CD14-positive monocyte (primary cell): ENCODE data around the gene LRRN2. TPM values are rescaled to one million over a fixed set of nuclear protein-coding genes. Genes with fewer than 3 reads are reported as not detected.

Experiments
- DNase-seq, 3 donors: peaks; one replicate each; pipeline ENCODE4 v3.0.0-alpha.2; 2011 to 2022
- H2AFZ ChIP-seq: 2 replicates; pipeline ENCODE4 v1.6.0; 2012; ENCODE audit warnings: mild to moderate bottlenecking, low read depth, low read length, inconsistent platforms; ENCODE audit not compliant: insufficient read depth, poor library complexity, severe bottlenecking
- H3K27ac ChIP-seq, 2 donors: 1 replicate in 1 of 2; 2 replicates in 1 of 2; pipeline ENCODE4 v1.5.1; 2012 to 2013; ENCODE audit warnings: low read length in 2 of 2, control low read depth in 1 of 2, inconsistent platforms in 1 of 2, low read depth in 1 of 2, mild to moderate bottlenecking in 1 of 2
- H3K27me3 ChIP-seq, 2 donors: one replicate each; pipeline versions ENCODE4 v1.6.0 to v1.6.1; 2011 to 2013; ENCODE audit warnings: low read length in 2 of 2; ENCODE audit not compliant: control insufficient read depth in 2 of 2, insufficient read depth in 2 of 2
- H3K36me3 ChIP-seq, 2 donors: replicated peaks in 1 of 2; 1 replicate in 1 of 2; 2 replicates in 1 of 2; pipeline versions ENCODE4 v1.5.1 to v1.6.1; 2012 to 2013; ENCODE audit warnings: low read length in 2 of 2, control low read depth in 1 of 2, inconsistent platforms in 1 of 2, mild to moderate bottlenecking in 1 of 2; ENCODE audit not compliant: insufficient read depth in 2 of 2, control insufficient read depth in 1 of 2
- H3K4me1 ChIP-seq, 2 donors: 1 replicate in 1 of 2; 2 replicates in 1 of 2; pipeline versions ENCODE4 v1.5.1 to v1.6.1; 2012 to 2013; ENCODE audit warnings: low read length in 2 of 2, control low read depth in 1 of 2, inconsistent platforms in 1 of 2, mild to moderate bottlenecking in 1 of 2, moderate library complexity in 1 of 2; ENCODE audit not compliant: insufficient read depth in 2 of 2, control insufficient read depth in 1 of 2
- H3K4me2 ChIP-seq: replicated peaks from 2 replicates; pipeline ENCODE3; 2012; ENCODE audit warnings: low read length, moderate library complexity, mild to moderate bottlenecking; ENCODE audit not compliant: poor library complexity, severe bottlenecking; ENCODE audit errors: extremely low read depth
- H3K4me3 ChIP-seq, 3 experiments: fragments of 200-600 bp in 1 of 3; sonication (generic) in 1 of 3; replicated peaks in 1 of 3; 1 replicate in 2 of 3; 2 replicates in 1 of 3; pipeline ENCODE4 v1.5.1; 2011 to 2013; ENCODE audit warnings: low read length in 3 of 3, mild to moderate bottlenecking in 3 of 3, control low read depth in 2 of 3, low read depth in 2 of 3, inconsistent platforms in 1 of 3, moderate library complexity in 1 of 3
- H3K79me2 ChIP-seq: 2 replicates; pipeline ENCODE4 v1.6.0; 2012; ENCODE audit warnings: mild to moderate bottlenecking, control low read depth, inconsistent platforms, low read length, moderate library complexity; ENCODE audit not compliant: insufficient read depth
- H3K9ac ChIP-seq: 2 replicates; pipeline ENCODE4 v1.6.0; 2017; ENCODE audit warnings: low read length, mild to moderate bottlenecking; ENCODE audit not compliant: insufficient read depth, poor library complexity, severe bottlenecking
- H3K9me3 ChIP-seq, 2 donors: replicated peaks in 1 of 2; 1 replicate in 1 of 2; 2 replicates in 1 of 2; pipeline versions ENCODE4 v1.5.1 to v1.6.1; 2012 to 2013; ENCODE audit warnings: low read length in 2 of 2, control low read depth in 1 of 2; ENCODE audit not compliant: control insufficient read depth in 1 of 2, insufficient read depth in 1 of 2
- H4K20me1 ChIP-seq: 2 replicates; pipeline ENCODE4 v1.6.0; 2012; ENCODE audit warnings: mild to moderate bottlenecking, low read length, control low read depth, moderate library complexity; ENCODE audit not compliant: insufficient read depth
- H3K27ac Mint-ChIP-seq, 7 donors: one replicate each; pipeline ENCODE4 v1.8.0; 2020; ENCODE audit warnings: mild to moderate bottlenecking in 7 of 7, mixed read lengths in 7 of 7, moderate library complexity in 6 of 7, inconsistent platforms in 2 of 7
- H3K27me3 Mint-ChIP-seq, 3 donors: one replicate each; pipeline ENCODE4 v1.8.0; 2021 to 2022; ENCODE audit warnings: low read depth in 3 of 3, mild to moderate bottlenecking in 3 of 3, mixed read lengths in 3 of 3, moderate library complexity in 3 of 3, inconsistent platforms in 1 of 3
- H3K36me3 Mint-ChIP-seq, 2 donors: one replicate each; pipeline ENCODE4 v1.8.0; 2020; ENCODE audit warnings: mixed read lengths in 2 of 2, inconsistent platforms in 1 of 2, mild to moderate bottlenecking in 1 of 2
- H3K4me1 Mint-ChIP-seq: one replicate; pipeline ENCODE4 v1.8.0; 2020; ENCODE audit warnings: mild to moderate bottlenecking, mixed read lengths
- H3K4me3 Mint-ChIP-seq, 2 donors: one replicate each; pipeline ENCODE4 v1.8.0; 2020; ENCODE audit warnings: mild to moderate bottlenecking in 2 of 2, mixed read lengths in 2 of 2, moderate library complexity in 1 of 2
- H3K9me3 Mint-ChIP-seq, 7 donors: one replicate each; pipeline ENCODE4 v1.8.0; 2020 to 2022; ENCODE audit warnings: mixed read lengths in 7 of 7, mild to moderate bottlenecking in 6 of 7, moderate library complexity in 6 of 7, inconsistent platforms in 2 of 7
- WGBS: methylation state at CpG from one replicate; pipeline ENCODE4 v1.1.5; 2013; ENCODE audit warnings: missing lambda C conversion rate; ENCODE audit not compliant: insufficient coverage; 5-methylcytosine and 5-hydroxymethylcytosine counted together
- intact Hi-C, 2 donors: fragments of 100-400 bp; cut with micrococcal nuclease; formaldehyde crosslinking; loops; one replicate each; pipeline versions ENCODE4 v1.15.0 to v1.15.1; 2023
- polyA plus RNA-seq, 3 donors: library from polyadenylated mRNA; depleted of rRNA in 1 of 3; unstranded in 2 of 3; stranded (reverse) in 1 of 3; fragments of 300-500 nt in 2 of 3; fragments of >200 nt in 1 of 3; fragmentation: Illumina TruSeq in 2 of 3; gene quantifications; 1 replicate in 2 of 3; 2 replicates in 1 of 3; pipeline ENCODE4 v1.2.3, GENCODE V29; 2012 to 2021
- TF ChIP-seq, protein P1 (sequence below): fragments of 200-600 bp; IDR thresholded peaks from one replicate; pipeline ENCODE4 v1.8.0; 2022; ENCODE audit warnings: antibody characterized with exemption, mild to moderate bottlenecking

Gene LRRN2
- polyA plus RNA-seq, 3 donors, result not detected

DNA sequence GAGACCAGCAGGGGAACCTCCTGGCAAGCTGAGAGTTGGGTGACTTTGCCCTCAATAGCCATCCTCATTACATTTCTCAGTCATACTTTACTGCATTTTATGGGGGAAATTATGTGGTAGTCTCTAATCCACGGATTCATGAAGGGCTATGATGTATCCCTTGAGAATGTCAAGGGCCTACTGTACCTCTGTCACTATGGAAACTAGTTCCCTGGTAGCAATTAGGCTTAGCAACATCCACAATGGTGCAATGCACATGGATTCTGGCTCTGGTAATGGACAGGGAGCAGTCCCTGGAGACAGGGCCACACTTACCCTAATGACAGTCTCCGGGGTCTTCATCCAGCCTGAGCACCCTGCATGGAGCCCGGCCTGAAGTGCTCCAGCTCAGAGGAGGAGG, 26.5 kb downstream of the LRRN2 start:
- no peaks in the 10 kb centered on the region for H3K36me3 ChIP-seq
- no peak overlapping the region for H2AFZ ChIP-seq
- H3K4me1 ChIP-seq, result no peaks in the 10 kb centered on the region
- H3K79me2 ChIP-seq, result no peaks in the 10 kb centered on the region
- no peaks in the 10 kb centered on the region for H3K27me3 ChIP-seq
- no peak for DNase-seq
- no CpG with 5 or more reads among the region's 3 CpGs for WGBS
- no peaks in the 10 kb centered on the region for H3K9me3 ChIP-seq
- peaks cover 0 to 7% (median 2%) of the 10 kb centered on the region in 3 donors for H3K27me3 Mint-ChIP-seq
- H3K4me1 Mint-ChIP-seq, result no peaks in the 10 kb centered on the region
- H3K4me2 ChIP-seq, result no peak overlapping the region
- no peaks in the 10 kb centered on the region for H3K9me3 Mint-ChIP-seq
- H3K9ac ChIP-seq, result no peak overlapping the region
- no peak overlapping the region for H3K4me3 Mint-ChIP-seq
- H3K4me3 ChIP-seq, result no peak overlapping the region
- intact Hi-C loops, result no loop called here
- H3K27ac Mint-ChIP-seq, result no peak overlapping the region
- H4K20me1 ChIP-seq, result no peaks in the 10 kb centered on the region
- no peak overlapping the region for H3K27ac ChIP-seq
- H3K36me3 Mint-ChIP-seq, result no peaks in the 10 kb centered on the region
- TF ChIP-seq, protein P1, sequence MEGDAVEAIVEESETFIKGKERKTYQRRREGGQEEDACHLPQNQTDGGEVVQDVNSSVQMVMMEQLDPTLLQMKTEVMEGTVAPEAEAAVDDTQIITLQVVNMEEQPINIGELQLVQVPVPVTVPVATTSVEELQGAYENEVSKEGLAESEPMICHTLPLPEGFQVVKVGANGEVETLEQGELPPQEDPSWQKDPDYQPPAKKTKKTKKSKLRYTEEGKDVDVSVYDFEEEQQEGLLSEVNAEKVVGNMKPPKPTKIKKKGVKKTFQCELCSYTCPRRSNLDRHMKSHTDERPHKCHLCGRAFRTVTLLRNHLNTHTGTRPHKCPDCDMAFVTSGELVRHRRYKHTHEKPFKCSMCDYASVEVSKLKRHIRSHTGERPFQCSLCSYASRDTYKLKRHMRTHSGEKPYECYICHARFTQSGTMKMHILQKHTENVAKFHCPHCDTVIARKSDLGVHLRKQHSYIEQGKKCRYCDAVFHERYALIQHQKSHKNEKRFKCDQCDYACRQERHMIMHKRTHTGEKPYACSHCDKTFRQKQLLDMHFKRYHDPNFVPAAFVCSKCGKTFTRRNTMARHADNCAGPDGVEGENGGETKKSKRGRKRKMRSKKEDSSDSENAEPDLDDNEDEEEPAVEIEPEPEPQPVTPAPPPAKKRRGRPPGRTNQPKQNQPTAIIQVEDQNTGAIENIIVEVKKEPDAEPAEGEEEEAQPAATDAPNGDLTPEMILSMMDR, result no peak

DNA sequence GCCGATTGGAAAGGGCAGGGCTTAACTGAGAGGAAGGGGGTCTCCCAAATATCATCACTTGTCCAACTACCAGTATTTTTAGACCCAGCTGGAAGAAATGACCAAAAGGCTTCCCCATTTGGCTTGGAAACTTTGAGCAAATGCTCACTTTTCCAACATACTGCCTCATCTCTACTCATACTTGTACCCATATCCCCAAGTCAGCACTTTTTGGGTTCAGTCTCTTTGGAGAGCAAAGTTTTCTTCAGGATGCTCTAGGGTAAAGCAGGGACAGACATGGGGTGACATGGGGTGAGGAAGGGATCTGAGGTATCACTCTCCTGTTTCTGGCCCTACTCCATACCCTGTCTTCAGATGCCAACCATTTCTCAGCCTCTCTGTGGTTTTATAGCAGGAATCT, 27.2 kb downstream of the LRRN2 start:
- no peaks in the 10 kb centered on the region for H3K4me1 Mint-ChIP-seq
- intact Hi-C loops, result no loop called here

More for the DNA sequence above, 27.2 kb downstream of the LRRN2 start:
- no peak for DNase-seq
- H3K36me3 ChIP-seq, result no peaks in the 10 kb centered on the region
- H3K4me1 ChIP-seq, result no peaks in the 10 kb centered on the region
- no peak overlapping the region for H3K4me3 ChIP-seq
- H4K20me1 ChIP-seq, result no peaks in the 10 kb centered on the region
- Mint-ChIP-seq H3K27ac (no peak overlapping the region), H3K27me3 (peaks cover 0 to 7% (median 2%) of the 10 kb centered on the region in 3 donors), H3K4me3 (no peak overlapping the region), H3K36me3 (no peaks in the 10 kb centered on the region), H3K9me3 (no peaks in the 10 kb centered on the region)
- H2AFZ ChIP-seq, result no peak overlapping the region
- WGBS, result 100% methylated on average over 1 of the region's 1 CpG
- H3K9me3 ChIP-seq, result no peaks in the 10 kb centered on the region
- H3K27ac ChIP-seq, result no peak overlapping the region
- no peaks in the 10 kb centered on the region for H3K79me2 ChIP-seq
- no peaks in the 10 kb centered on the region for H3K27me3 ChIP-seq
- TF ChIP-seq, protein P1, result no peak
- H3K4me2 ChIP-seq, result no peak overlapping the region
- H3K9ac ChIP-seq, result no peak overlapping the region
